HG03432 (cell line): ENCODE data around the gene SLC9A9.

ENCODE experiments used
- ATAC-seq: cut with Tn5 transposase; IDR thresholded peaks from one replicate; pipeline ENCODE4 v1.9.1; 2021; ENCODE audit warnings: mild to moderate bottlenecking, moderate library complexity; ENCODE audit not compliant: unreplicated experiment

SLC9A9 gene

DNA sequence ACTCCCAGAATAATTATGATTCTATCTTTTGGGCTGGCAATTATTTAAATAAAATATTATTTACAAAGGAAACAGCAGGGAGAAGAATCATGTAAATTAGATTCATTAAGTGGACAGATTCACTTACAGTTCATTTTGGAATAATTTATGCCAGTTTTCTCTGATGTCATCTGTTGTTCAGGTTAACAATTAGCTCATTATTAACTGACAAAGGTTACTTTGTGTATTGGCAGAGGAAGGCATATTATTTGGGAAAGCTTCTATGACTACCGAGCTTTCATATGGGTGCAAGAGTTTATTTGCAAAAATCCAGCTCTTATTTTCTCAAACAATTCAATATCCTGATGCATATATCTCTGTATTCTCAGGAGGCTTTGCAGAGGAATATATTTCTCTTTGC, 504.3 kb downstream of the SLC9A9 start:
- no peak for ATAC-seq

DNA sequence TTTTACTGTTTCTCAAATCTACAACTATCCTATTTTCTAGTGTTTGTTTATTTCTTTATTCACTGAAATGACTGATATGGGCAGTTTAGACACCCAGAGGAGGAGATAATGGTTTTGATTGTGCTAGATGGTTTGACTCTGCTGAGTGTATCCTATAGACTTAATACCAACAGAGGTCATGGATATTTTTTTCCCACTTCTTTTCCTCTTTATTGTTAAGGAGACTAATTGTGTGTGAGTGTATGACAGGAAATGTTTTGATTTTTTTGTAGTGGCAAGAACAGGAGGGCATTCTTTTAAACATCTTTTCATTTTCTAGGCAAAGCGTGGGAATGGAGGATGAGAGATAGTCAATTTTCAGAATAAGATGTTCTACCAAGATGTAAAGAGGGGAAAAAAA, 505.2 kb downstream of the SLC9A9 start:
- no peak for ATAC-seq

DNA sequence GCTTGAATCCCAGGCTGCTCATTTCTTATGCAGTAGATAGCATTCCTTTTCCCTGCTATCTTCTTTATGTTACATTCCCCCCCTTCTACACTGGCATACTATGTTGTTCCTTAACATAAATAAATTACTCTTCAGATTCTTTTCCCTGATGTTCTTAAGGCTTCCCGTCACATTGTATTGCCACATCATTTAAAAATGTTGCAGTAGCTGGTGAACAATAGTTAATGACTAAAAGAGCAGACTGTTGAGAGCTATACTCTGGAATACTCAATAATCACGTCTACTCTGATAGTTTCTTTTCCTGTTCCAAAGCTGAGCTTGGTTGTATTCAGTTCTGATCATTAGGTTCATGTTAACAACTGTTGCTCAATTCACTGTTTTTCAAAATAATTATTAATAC, 508.8 kb downstream of the SLC9A9 start:
- no peak for ATAC-seq

DNA sequence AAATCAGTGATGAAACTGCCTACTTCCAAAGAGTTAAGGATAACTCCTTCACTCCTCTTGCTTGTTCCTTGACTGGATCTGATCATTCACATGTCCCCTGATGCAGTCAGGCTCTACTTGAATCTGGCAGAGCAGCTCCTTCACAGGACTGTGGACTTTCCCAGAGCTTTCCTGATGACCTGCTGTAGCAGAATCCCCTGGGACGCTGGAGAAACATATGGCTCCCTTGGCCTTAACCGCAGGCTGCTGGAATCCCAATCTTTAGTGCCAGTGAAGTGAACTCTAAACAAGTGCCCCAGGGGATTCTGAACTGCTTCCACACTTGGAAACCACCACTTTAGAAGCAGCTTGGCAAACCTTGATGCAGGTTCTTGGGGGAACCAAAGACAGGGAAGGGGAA, 510.9 kb downstream of the SLC9A9 start:
- ATAC-seq: no peak

DNA sequence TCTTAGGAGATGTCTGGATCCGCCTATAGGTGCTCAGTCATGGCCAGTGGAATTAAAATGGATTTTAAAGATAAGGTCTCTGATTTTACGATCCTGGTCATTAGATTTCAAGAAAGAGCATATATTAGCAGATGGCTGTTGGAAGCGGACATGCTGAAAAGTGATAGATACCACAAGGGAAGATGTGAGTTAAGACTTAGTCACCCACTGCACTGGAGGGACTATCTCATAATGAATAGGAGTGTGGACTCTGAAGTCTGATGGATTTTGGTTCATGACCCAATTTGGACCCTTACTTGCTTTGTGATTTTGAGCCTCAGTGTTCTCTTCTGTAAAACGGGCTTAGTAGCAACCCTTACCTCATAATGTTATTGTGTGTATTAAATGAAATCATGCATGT, 514.0 kb downstream of the SLC9A9 start:
- ATAC-seq: no peak

DNA sequence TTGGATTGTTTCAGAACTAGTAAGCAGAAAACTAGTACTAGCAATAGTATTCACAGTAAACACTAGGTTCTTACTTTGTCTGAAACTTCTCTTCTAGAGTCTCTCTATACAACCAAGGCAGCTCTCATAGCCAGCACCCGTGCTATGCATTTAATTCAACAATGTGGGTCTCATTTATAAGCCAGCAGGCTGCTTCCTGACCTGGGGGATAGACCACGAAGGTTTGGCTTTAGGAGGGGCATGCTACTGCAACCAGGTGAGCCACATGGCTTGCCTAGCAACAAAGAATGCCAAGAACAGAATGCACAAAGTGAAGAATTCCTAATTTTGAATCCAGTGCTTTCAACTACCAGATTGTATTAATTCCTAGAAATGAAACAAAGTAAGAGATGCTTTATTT, 514.9 kb downstream of the SLC9A9 start:
- ATAC-seq: no peak

DNA sequence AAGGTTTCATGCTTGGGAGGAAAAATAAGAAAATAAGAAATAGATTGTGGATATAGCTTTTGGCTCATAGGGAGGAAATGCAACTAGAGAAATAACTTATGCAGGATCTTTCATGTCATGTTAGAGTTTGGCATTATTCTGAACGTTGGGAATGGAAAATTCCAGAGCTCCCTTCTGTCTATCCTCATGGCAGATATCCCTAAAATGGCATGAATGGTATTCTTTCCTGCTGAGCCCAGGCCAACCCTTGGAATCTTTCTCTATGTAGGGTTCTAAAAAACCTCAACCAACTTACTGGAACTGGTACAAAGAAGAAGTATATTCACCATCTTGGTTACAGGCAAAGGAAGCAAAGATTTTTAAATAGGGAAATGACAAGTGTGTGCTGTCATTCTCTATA, 516.2 kb downstream of the SLC9A9 start:
- ATAC-seq: no peak

DNA sequence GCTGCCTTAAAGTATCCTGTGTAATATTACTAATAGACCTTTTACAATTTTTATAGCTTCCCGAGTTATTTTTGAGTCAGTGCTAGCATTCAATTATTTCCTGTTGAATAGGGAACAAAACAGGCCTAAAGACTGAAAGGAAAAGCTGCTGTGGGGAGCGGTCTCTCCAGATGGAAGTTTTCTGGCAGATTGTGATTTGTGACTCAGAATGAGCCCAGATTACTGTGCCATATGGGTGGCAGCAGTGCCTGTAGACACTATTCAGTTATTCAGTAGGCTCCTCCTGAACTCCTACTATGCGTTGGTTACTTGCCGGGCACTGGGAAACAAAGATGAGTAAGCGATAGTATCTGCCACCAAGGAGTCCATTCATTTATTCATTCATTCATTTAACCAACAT, 516.9 kb downstream of the SLC9A9 start:
- ATAC-seq: no peak

DNA sequence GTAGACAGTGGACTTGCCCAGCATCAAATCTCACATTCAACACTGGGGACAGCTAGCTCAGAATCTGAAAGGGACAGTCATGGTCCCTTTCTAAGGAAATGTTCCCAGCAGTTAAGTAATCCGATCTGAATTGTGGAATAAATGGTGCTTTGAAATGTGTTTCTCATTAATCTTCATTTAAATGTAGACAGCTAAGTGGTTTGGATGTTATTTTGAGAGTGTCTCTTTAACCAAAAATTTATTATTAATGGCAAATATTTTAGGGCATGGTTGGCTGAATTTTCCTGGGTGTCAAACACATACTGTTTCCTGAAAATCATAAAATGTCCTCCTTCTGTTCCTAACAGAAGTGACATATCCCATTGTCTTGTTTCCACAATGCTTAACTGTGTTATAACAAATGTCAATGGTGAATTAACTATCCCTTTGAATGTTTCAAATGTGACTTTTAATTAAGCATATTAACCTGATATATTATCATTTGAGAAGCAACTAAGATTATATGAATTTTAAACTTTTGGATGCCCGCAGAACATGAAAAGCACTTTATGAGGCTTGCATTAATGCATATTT, 517.9 kb downstream of the SLC9A9 start:
- no peak for ATAC-seq

DNA sequence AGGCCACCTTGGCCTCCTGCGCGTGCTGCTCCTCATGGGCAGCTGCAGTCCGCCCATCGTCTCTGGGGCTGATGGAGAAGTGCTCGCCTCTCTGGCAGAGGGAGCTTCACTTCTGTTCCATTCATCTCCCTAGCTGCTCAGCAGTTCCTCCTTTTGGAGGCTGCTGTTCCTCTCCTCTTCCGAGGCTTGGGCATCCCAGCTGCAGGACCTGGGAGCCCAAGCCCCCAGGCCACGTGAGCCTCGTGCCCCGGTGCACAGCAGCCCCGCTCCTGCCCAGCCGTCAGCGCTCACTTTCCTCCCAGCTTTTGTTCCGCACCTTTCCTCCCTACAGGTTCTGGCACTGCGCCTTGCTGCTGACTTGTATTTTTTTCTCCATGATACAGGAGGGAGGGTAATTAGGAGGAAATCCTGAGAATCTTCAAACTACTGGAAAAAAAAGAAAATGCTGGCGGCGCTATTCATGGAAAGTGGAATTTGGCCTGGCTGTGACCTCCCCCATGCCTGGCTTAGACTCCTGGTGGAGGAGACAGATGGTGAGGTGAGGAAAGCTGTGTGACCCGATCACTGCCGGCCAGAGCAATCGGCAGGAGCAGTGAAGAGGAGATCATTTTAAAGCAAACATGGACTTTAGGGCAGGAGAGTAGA, 518.6 kb downstream of the SLC9A9 start:
- no peak for ATAC-seq

DNA sequence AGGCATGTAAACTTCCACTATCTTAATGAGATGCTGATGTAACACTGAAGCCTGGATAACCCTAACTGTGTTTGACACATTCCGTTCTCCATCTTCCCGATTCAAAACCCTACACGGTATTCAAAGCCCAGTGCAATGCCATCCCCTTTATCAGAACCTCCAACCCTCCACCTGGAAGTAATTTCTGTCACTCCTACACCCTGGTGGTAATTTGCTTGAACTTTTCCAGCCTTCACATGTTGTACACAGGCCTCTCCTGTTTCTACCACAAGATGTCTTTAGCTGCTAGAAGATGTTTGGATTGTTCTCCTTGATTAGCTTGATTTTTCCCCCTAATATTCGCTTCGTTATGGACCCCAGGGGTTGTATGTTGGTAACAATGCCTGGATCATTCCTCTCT, 519.8 kb downstream of the SLC9A9 start:
- ATAC-seq: no peak

DNA sequence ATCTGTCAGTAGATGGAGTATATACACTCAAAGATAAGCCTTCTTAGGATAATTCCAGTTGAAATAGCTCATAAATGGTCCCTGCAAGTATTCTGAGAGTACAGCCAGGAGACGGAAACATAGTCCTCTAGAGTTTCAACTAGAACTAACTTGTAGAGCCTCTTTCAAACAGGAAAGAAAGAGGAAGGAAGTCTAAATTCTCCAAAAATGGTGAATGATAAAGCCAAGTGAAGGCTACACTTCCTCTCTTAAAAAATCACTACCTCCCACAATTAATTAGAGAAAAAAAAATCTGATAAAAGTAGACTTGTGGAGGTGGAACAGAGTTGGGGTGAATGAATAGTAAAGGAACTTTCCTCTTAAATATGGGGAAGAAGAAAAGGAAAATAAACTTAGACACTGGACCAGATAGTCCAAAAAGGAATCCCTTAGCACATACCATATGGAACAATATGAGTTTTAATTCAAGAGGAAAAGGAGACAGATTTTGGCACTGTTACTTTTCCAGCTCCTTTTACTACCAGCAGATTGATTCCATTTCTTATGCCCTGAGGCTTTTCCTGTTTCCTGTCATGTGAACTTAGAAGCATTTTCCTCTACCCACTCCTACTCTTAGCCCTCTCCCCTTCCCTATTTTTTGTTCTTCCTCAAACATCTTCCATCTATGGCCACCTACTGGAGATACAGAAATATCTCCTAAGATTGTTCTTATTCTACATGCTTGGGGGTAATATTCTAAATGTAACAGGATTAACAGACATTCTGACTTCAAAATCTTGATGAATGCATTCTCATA, 521.1 kb downstream of the SLC9A9 start:
- no peak for ATAC-seq

DNA sequence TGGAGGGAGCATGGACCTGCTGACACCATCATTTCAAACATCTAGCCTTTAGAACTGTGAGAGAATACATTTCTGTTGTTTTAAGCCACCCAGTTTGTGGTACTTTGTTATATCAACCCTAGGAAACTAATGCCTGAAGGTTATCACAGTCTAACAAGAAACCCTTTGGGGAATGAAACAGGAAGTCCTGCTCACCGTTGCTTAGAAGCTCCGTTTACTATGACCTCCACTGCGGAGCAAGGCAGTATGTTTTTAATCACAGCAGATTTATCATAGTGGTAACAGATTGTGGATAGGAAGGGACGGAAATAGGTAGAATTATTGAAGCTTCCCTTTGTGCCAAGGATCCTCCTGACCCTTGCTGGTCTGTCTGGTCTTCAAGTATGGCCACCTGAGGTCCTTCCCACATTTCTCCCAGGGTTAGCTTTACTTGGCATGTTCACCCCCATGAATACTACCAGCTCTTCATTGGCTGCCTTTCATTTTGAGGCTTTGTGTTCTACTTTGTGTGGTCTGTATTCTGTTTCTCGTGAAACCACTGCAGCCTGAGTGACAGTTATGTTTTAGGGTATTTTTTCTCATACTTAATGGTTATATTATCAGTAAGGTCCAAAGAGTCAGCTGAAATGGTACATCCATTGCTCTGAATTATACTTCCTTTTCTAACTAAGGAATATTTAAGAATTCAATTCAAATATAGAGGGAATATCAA, 527.1 kb downstream of the SLC9A9 start:
- ATAC-seq: no peak

DNA sequence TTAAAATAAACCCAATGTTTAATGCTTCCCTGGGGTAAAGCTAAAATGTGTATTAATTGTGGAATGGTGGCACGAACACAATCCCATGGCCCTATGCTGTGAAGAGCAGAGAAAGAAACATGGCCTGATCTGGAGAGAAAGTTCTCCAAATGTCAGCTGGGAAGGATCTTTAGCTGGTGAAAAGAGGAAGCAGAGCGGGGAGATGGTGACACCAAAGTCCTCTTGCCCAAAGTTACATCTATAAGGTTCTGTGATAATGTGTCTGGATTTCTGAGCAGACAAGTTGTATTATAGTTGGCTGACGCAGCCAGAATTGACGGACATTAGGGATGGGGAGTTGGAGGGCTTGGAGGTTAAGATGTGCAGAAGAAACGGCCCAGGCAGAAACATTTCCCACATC, 532.5 kb downstream of the SLC9A9 start:
- ATAC-seq: no peak

DNA sequence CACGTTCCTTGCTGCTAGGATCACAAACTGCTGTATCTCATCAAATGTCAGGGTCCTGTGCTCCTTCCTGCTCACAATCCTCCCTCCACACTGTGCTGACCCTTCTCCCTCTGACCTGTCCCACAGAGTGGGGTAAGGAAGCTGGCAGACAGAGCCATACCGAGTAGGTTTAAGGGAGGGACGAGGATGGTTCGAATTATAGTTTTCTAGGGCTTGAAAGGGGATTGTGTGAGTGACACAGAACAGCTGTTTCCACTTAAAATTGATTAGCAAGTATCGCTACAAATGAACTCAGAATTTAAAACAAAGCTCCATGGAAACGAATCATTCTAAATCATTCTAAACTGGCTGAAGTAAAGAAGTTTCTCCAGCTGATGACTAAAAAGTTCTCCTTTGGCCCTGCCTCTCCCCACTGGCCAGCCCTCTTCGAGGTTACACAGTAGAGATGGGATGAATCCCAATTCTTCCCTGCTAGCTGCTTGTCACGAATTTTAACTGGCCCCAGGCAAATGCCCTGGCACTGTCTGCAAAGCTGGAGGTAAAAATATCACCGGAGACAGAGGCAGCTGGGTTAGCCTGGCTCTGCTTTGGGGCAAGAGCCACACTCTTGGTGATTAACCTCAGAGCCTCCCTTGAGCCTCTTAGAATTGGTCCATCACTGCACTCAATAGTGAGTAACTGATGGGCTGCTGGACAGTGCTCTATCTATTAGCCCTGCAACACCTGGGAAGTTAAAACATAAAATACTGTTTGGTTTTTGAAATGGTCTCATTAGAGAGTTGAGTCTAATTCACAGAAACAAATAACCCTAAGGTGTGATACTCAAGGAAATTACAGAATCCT, 533.8 kb downstream of the SLC9A9 start:
- ATAC-seq: no peak

DNA sequence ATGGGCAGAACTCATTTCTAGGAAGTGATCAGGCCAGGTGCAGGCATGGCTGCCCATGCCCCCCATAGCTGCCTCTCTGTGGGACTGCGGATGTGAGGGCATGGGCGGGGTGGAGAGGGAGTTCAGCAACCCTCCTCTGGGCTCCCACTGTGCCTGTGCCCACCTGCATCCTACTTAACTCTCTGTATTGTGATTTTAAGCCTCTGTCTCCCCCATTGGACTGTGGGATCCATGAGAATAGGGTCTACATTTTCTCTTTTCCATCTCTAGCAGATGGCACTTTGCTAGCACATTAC, 534.4 kb downstream of the SLC9A9 start:
- ATAC-seq: no peak

DNA sequence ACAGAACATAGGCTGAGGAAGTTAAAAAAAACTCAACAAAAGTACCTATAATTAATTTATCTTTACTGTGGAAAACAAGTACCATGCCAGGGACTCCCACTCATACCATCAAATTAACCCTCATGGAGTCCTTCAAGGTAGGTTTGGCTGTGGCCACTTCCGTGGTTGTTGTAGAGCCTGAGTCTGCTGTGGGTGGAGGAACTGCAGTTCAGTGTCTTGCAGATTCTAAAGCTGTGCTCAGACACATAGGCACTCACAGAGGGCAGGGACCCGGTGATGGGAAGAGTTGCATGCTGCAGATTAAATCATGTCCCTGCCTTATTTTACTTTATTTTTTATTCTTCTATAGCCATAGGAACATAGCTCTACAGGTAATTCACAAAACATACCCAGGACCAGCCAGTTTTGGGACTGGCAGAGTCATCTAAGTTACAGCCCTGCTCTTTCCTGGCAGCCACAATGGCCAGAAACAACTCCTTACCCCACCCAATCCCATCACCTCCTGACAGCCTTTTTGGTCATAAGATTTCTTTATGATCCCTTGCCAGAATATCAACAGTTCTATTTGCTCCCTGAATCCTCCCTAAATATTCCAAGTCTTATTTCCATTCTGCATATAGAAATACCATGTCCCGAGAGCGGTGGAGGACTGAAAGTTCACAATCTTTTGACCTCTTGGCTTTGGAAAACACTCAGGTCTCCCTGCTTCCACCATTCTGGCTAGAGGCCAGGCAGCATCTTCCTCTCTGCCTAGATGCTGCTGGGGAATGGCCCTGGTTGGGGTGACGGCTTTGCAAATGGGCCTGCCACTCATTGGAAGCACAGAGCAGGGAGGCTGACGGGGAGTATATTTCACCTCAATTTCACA, 535.0 kb downstream of the SLC9A9 start:
- ATAC-seq: no peak

DNA sequence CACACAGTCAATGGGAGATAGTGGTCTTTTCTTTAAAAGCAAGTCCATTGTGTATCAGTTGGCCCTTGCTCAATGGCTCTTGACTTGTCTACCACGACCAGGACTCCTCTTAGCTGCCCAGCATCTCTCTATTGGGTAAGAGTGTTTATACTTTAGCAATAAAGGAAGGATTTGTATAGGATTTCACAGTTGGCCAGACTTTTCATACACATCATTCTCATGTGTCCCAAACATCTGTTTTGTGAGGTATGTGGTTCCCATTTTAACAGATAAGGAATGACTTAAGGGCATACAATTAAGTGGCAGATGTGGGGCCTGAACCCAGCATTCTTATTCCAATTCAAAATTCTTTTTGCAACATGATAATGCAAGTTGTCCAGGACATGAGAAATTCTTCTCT, 537.2 kb downstream of the SLC9A9 start:
- no peak for ATAC-seq

DNA sequence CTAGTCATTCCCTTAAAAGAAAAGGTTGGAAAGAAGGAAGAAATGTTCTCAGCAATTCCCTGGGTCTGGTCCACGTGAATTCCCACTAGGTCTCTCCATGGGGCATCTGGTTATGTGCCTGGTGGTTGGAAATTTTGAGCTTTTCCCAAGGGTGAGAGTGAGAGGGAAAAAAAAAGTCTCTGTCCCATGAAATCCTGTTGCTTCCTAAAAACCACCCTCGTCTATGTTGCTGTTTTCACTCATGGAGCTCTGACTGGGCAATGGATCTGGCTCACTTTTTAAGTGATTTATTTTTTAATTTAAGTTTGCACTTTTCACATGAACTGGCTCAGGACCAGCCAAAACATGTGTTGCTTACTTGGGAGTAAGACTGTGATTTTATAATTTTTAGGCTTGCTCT, 538.6 kb downstream of the SLC9A9 start:
- ATAC-seq: no peak

DNA sequence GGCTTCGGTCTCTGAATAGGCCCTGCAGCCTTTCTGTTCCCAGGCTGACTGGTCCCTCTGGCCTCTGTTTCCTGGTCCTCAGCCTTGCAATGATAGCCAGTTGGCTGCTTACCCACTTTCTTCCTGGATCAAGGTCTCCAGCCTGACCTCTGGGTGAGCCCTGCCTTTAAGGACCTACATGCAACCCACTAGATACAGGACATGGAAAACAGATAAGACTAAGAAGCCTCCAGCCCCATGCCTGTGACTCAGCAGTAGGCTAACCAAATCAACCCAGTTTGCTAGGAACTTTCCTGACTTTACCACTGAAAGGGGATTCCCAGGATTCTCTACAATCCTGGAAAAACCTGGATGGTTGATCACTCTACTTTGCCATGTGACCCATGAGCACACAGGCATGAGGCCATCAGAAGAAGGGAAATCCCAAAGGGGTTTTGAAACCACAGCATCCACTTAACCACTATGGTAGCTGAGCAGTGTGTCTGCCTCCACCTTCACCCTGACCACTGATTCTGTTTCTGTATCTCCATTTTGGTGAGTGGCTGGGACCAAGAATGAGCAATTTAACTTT, 540.6 kb downstream of the SLC9A9 start:
- no peak for ATAC-seq
